Measurements from ENCODE around the gene ALDH1L1.

DNA sequence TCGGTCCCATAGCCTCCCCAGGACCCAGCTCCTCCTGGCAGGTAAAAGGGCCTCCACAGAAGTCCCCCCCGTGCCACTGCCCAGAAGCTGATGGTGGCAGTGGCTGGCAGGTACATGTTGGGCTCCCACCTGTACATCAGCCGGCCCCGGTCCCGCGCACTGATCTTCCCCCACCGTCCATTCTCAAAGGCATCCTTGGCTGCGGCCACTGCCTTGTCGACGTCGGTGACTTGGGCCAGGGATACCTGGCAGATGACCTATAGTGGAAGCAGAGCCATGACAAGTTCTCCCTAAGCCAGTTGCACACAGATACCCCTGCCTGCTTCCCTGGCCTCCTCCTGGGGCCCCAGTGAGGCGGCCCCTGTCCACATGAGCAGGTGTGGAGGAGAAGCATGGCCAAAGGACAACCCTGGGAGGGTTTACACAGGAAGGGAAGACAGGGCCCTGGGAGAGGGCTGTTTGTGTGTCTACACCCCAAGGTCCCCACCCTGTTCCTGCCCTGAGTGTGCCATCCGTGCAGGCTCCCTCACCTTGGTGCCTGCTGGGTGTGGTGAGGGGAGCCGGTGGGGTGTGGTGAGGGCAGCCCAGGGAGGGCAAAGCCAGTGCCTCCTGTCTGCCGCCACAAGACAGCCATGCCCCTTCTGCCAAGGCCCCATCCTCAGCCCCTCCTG, 44.8 kb downstream of the ALDH1L1 start:
- TF ChIP-seq, protein P1, sequence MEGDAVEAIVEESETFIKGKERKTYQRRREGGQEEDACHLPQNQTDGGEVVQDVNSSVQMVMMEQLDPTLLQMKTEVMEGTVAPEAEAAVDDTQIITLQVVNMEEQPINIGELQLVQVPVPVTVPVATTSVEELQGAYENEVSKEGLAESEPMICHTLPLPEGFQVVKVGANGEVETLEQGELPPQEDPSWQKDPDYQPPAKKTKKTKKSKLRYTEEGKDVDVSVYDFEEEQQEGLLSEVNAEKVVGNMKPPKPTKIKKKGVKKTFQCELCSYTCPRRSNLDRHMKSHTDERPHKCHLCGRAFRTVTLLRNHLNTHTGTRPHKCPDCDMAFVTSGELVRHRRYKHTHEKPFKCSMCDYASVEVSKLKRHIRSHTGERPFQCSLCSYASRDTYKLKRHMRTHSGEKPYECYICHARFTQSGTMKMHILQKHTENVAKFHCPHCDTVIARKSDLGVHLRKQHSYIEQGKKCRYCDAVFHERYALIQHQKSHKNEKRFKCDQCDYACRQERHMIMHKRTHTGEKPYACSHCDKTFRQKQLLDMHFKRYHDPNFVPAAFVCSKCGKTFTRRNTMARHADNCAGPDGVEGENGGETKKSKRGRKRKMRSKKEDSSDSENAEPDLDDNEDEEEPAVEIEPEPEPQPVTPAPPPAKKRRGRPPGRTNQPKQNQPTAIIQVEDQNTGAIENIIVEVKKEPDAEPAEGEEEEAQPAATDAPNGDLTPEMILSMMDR (conservative IDR thresholded peaks at IDR 0.05; ENCODE audit: low read depth, low read length) = no peak
- TF ChIP-seq FOS (IDR thresholded peaks at IDR 0.05; ENCODE audit: low read depth, low read length) (no peak), POLR2A (IDR thresholded peaks at IDR 0.05; ENCODE audit: low read depth, low read length) (no peak)
